ENCODE results near the gene CYB5B. TPM values are rescaled to one million over a fixed set of nuclear protein-coding genes. Genes with fewer than 3 reads are reported as not detected.

The CYB5B gene
- total and polyA plus RNA-seq, 2 donors (not counting 3 experiments of a cell fraction or from before 2014, with no cell fraction given) = 175 to 176 TPM

GRCh38 chr16:69514356-69514755 is 89.9 kb downstream of the CYB5B start:
- Histone ChIP-seq H3K9me1 (replicated peaks; ENCODE audit: control insufficient read depth, extremely low read depth, insufficient read depth, low read length) (no peaks in the 10 kb centered on the region), H3K4me1 (ENCODE audit: control insufficient read depth, extremely low read depth, insufficient read depth, low read length) (no peaks in the 10 kb centered on the region), H3K27ac (ENCODE audit: insufficient read depth, low read depth, low read length) (no peak overlapping the region), H4K20me1 (replicated peaks; ENCODE audit: control insufficient read depth, extremely low read depth, insufficient read depth, low read length) (no peaks in the 10 kb centered on the region), H3K9ac (replicated peaks; ENCODE audit: extremely low read depth, insufficient read depth, low read length) (no peak overlapping the region), H3K4me2 (ENCODE audit: insufficient read depth, low read length) (no peak overlapping the region), H2AFZ (ENCODE audit: low read depth, low read length) (no peak overlapping the region), H3K9me3 (replicated peaks; ENCODE audit: control insufficient read depth, insufficient read depth, low read length) (no peaks in the 10 kb centered on the region), H3K4me3 (replicated peaks in 1 of 3; ENCODE audit: insufficient read depth in 1 of 3, low read depth in 1 of 3, low read length in 3 of 3) (no peak overlapping the region), H3K36me3 (ENCODE audit: control insufficient read depth in 2 of 2, extremely low read depth in 1 of 2, insufficient read depth in 2 of 2, low read length in 2 of 2) (no peaks in the 10 kb centered on the region), H3K27me3 (ENCODE audit: control insufficient read depth in 2 of 2, insufficient read depth in 2 of 2, low read length in 2 of 2) (no peaks in the 10 kb centered on the region), H3K79me2 (ENCODE audit: control insufficient read depth, insufficient read depth, low read length) (no peaks in the 10 kb centered on the region)
- dilution Hi-C loops (cut with MboI; ENCODE audit: extremely low pct_ligation_motif_present, low sequenced_read_pairs) = no loop called here
- TF ChIP-seq JUN (IDR thresholded peaks at IDR 0.05; ENCODE audit: borderline replicate concordance, insufficient read depth, insufficient read length, low read depth) (no peak), MAX (IDR thresholded peaks at IDR 0.05; ENCODE audit: insufficient read depth, insufficient read length) (no peak), POLR2AphosphoS5 (IDR thresholded peaks at IDR 0.05; ENCODE audit: insufficient read depth, low read depth, low read length) (no peak), FOS (IDR thresholded peaks at IDR 0.05; ENCODE audit: borderline replicate concordance, insufficient read depth, low read length) (no peak), POLR2A (IDR thresholded peaks at IDR 0.05; ENCODE audit: low read depth, low read length) (no peak), GATA2 (IDR thresholded peaks at IDR 0.05; ENCODE audit: insufficient read depth, insufficient read length, low read depth, low read length) (no peak), EZH2 (IDR thresholded peaks at IDR 0.05; ENCODE audit: borderline replicate concordance, low read depth, low read length, severe bottlenecking) (no peak), CTCF (IDR thresholded peaks at IDR 0.05; ENCODE audit: extremely low read depth in 1 of 2, insufficient read depth in 1 of 2, low read depth in 1 of 2, low read length in 2 of 2) (no peak)
- BruUV-seq (replicated peaks) = no TSS peak
- intact Hi-C loops (cut with micrococcal nuclease) = no loop called here
- FAIRE-seq (no peak), DNase-seq (ENCODE audit: low read depth, low spot score) (no peak)
- POLR2A ChIA-PET = no interaction called here
- CTCF ChIA-PET = interaction anchor here (1.4 kb wide), 1 partner anchor 9 kb away, joined by 3 read pairs; no protein-coding TSS in a partner anchor

Other genes with a start within 250 kb of the CYB5B start
- 73.7 and 76.2 TPM in 2 replicates for gene SNTB2, start 237.5 kb upstream of the CYB5B start, total RNA-seq
- 19.4 and 24.9 TPM in 2 replicates for gene SNTB2, start 237.5 kb upstream of the CYB5B start, polyA plus RNA-seq
- gene VPS4A, start 113.3 kb upstream of the CYB5B start, total RNA-seq = 34.8 and 37.1 TPM in 2 replicates
- gene VPS4A, start 113.3 kb upstream of the CYB5B start, polyA plus RNA-seq = 20.9 and 22.3 TPM in 2 replicates
- gene PDF, start 94.0 kb upstream of the CYB5B start, total RNA-seq = 13.3 and 16.7 TPM in 2 replicates
- 12.1 and 13.1 TPM in 2 replicates for gene PDF, start 94.0 kb upstream of the CYB5B start, polyA plus RNA-seq
- gene COG8, start 85.1 kb upstream of the CYB5B start, total RNA-seq = 25.1 and 31.6 TPM in 2 replicates
- 29.0 and 33.2 TPM in 2 replicates for gene COG8, start 85.1 kb upstream of the CYB5B start, polyA plus RNA-seq
- 40.9 and 46.8 TPM in 2 replicates for gene NIP7, start 84.8 kb upstream of the CYB5B start, total RNA-seq
- 8.1 and 8.8 TPM in 2 replicates for gene NIP7, start 84.8 kb upstream of the CYB5B start, polyA plus RNA-seq
- 0.37 and 1.2 TPM in 2 replicates for gene TMED6, start 72.8 kb upstream of the CYB5B start, total RNA-seq
- gene TMED6, start 72.8 kb upstream of the CYB5B start, polyA plus RNA-seq = not detected in 2 replicates
- gene TERF2, start 38.6 kb upstream of the CYB5B start, total RNA-seq = 32.8 and 36.0 TPM in 2 replicates
- 11.9 and 13.9 TPM in 2 replicates for gene TERF2, start 38.6 kb upstream of the CYB5B start, polyA plus RNA-seq
- 42.0 and 49.5 TPM in 2 replicates for gene NFAT5, start 141.3 kb downstream of the CYB5B start, total RNA-seq
- 17.2 and 18.1 TPM in 2 replicates for gene NFAT5, start 141.3 kb downstream of the CYB5B start, polyA plus RNA-seq

All from endothelial cell of umbilical vein (primary cell).